ENCODE measurements around the gene SNTG2. TPM values are rescaled to one million over a fixed set of nuclear protein-coding genes. Genes with fewer than 3 reads are reported as not detected.

SNTG2 gene
- total and polyA plus RNA-seq, 4 donors = not detected

DNA sequence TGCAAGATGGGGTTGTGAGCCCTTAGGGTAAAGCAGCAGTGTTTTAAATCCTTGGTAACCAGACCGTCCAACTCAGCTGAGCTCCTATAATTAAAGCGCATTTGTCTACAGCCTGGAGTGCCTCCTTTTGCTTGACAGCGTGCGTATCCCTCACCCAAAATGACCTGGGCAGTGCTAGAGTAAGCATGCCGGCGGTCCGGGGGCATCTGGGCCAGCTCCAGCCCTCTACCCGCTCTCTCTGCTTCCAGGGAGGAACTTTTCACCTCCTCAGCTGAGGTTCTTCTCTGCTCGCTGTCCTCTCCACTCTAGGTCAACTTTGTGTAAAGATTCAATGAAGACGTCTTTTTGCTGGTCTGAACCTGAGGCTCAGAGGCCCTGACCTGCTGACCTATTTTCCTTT, 360.2 kb downstream of the SNTG2 start:
- no peak for DNase-seq (ENCODE audit: low spot score)
- no peaks in the 10 kb centered on the region for H3K4me1 ChIP-seq (ENCODE audit: control insufficient read depth in 4 of 4, insufficient read depth in 4 of 4, low read length in 3 of 4)
- peaks cover 0 to 7% (median 0%) of the 10 kb centered on the region in 4 donors for H3K27me3 ChIP-seq (ENCODE audit: control insufficient read depth in 4 of 4, insufficient read depth in 4 of 4, low read length in 3 of 4)
- 80% methylated on average over 10 of the region's 10 CpGs for WGBS
- TF ChIP-seq TAF1 (conservative IDR thresholded peaks at IDR 0.05) = no peak
- TF ChIP-seq SP1 (IDR thresholded peaks at IDR 0.05) = no peak
- TF ChIP-seq, protein P1, sequence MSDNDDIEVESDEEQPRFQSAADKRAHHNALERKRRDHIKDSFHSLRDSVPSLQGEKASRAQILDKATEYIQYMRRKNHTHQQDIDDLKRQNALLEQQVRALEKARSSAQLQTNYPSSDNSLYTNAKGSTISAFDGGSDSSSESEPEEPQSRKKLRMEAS (IDR thresholded peaks at IDR 0.05) = no peak
- TF ChIP-seq, protein P2, sequence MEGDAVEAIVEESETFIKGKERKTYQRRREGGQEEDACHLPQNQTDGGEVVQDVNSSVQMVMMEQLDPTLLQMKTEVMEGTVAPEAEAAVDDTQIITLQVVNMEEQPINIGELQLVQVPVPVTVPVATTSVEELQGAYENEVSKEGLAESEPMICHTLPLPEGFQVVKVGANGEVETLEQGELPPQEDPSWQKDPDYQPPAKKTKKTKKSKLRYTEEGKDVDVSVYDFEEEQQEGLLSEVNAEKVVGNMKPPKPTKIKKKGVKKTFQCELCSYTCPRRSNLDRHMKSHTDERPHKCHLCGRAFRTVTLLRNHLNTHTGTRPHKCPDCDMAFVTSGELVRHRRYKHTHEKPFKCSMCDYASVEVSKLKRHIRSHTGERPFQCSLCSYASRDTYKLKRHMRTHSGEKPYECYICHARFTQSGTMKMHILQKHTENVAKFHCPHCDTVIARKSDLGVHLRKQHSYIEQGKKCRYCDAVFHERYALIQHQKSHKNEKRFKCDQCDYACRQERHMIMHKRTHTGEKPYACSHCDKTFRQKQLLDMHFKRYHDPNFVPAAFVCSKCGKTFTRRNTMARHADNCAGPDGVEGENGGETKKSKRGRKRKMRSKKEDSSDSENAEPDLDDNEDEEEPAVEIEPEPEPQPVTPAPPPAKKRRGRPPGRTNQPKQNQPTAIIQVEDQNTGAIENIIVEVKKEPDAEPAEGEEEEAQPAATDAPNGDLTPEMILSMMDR (IDR thresholded peaks at IDR 0.05; ENCODE audit: low read depth, low read length, missing input control) = no peak
- TF ChIP-seq YY1 (IDR thresholded peaks at IDR 0.05) = no peak
- H3K9me3 ChIP-seq (ENCODE audit: control insufficient read depth in 4 of 4, low read length in 3 of 4) = no peaks in the 10 kb centered on the region
- H3K9ac ChIP-seq (ENCODE audit: low read depth in 1 of 2, low read length in 2 of 2) = no peak overlapping the region
- no peaks in the 10 kb centered on the region for H3K36me3 ChIP-seq (ENCODE audit: control insufficient read depth in 4 of 4, insufficient read depth in 3 of 4, low read depth in 1 of 4, low read length in 3 of 4)
- H3K4me3 ChIP-seq (ENCODE audit: low read depth in 1 of 3, low read length in 3 of 3) = no peak overlapping the region
- H3K27ac ChIP-seq (ENCODE audit: low read depth in 1 of 2, low read length in 2 of 2) = no peak overlapping the region

DNA sequence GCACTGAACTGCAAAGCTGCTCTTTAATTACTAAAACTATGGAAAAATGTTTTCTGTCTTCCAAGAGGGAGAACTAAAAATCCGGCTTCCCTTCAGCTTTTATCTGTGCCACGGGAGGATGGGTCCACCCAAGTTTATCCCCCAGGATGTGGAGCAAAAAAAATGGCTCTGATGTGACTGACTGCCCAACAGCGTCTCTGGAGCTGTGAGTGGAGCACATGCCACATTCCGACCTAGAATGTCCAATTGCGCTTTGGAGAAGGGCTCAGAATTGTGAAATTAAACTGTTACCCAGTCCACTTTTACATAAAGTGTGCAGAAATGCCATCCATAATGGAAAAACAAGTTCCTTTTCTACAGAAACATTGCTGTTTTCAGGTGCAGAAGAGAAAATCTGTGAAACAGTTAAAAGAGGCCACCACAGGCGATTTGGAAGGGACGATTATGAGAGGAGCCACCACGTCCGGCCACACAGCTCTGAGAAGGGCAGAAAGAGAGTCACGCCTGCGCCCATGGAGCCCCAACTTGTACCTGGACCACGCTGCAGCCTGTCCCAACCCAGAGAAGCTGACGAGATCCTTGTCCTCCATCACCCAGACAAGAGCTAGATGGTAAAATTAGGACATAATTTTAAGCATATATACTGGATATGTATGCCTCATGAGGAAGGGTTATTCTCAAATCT, 362.7 kb downstream of the SNTG2 start:
- H3K36me3 ChIP-seq (ENCODE audit: control insufficient read depth in 4 of 4, insufficient read depth in 3 of 4, low read depth in 1 of 4, low read length in 3 of 4) = no peaks in the 10 kb centered on the region
- TF ChIP-seq FOXA1 (IDR thresholded peaks at IDR 0.05) = no peak
- TF ChIP-seq RXRA (IDR thresholded peaks at IDR 0.05) = no peak
- TF ChIP-seq EGR1 (IDR thresholded peaks at IDR 0.05; ENCODE audit: low read depth in 2 of 2) = no peak
- no peak for TF ChIP-seq NR2F2 (IDR thresholded peaks at IDR 0.05)
- TF ChIP-seq, protein P3, sequence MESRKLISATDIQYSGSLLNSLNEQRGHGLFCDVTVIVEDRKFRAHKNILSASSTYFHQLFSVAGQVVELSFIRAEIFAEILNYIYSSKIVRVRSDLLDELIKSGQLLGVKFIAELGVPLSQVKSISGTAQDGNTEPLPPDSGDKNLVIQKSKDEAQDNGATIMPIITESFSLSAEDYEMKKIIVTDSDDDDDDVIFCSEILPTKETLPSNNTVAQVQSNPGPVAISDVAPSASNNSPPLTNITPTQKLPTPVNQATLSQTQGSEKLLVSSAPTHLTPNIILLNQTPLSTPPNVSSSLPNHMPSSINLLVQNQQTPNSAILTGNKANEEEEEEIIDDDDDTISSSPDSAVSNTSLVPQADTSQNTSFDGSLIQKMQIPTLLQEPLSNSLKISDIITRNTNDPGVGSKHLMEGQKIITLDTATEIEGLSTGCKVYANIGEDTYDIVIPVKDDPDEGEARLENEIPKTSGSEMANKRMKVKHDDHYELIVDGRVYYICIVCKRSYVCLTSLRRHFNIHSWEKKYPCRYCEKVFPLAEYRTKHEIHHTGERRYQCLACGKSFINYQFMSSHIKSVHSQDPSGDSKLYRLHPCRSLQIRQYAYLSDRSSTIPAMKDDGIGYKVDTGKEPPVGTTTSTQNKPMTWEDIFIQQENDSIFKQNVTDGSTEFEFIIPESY (IDR thresholded peaks at IDR 0.05) = no peak
- TF ChIP-seq HNF4G (IDR thresholded peaks at IDR 0.05) = no peak
- TF ChIP-seq, protein P4, sequence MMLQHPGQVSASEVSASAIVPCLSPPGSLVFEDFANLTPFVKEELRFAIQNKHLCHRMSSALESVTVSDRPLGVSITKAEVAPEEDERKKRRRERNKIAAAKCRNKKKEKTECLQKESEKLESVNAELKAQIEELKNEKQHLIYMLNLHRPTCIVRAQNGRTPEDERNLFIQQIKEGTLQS (IDR thresholded peaks at IDR 0.05) = no peak
- TF ChIP-seq JUND (IDR thresholded peaks at IDR 0.05) = no peak
- no peak for TF ChIP-seq RAD21 (IDR thresholded peaks at IDR 0.05)
- TF ChIP-seq, protein P2 (IDR thresholded peaks at IDR 0.05; ENCODE audit: low read depth, low read length, missing input control) = no peak
- TF ChIP-seq, protein P5, sequence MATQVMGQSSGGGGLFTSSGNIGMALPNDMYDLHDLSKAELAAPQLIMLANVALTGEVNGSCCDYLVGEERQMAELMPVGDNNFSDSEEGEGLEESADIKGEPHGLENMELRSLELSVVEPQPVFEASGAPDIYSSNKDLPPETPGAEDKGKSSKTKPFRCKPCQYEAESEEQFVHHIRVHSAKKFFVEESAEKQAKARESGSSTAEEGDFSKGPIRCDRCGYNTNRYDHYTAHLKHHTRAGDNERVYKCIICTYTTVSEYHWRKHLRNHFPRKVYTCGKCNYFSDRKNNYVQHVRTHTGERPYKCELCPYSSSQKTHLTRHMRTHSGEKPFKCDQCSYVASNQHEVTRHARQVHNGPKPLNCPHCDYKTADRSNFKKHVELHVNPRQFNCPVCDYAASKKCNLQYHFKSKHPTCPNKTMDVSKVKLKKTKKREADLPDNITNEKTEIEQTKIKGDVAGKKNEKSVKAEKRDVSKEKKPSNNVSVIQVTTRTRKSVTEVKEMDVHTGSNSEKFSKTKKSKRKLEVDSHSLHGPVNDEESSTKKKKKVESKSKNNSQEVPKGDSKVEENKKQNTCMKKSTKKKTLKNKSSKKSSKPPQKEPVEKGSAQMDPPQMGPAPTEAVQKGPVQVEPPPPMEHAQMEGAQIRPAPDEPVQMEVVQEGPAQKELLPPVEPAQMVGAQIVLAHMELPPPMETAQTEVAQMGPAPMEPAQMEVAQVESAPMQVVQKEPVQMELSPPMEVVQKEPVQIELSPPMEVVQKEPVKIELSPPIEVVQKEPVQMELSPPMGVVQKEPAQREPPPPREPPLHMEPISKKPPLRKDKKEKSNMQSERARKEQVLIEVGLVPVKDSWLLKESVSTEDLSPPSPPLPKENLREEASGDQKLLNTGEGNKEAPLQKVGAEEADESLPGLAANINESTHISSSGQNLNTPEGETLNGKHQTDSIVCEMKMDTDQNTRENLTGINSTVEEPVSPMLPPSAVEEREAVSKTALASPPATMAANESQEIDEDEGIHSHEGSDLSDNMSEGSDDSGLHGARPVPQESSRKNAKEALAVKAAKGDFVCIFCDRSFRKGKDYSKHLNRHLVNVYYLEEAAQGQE (IDR thresholded peaks at IDR 0.05) = no peak
- TF ChIP-seq HNF4A (conservative IDR thresholded peaks at IDR 0.05) = no peak
- TF ChIP-seq, protein P1 (IDR thresholded peaks at IDR 0.05) = no peak
- TF ChIP-seq YY1 (IDR thresholded peaks at IDR 0.05) = no peak
- no peak for TF ChIP-seq FOXA2 (IDR thresholded peaks at IDR 0.05)
- TF ChIP-seq TAF1 (conservative IDR thresholded peaks at IDR 0.05) = no peak
- no peak overlapping the region for H3K9ac ChIP-seq (ENCODE audit: low read depth in 1 of 2, low read length in 2 of 2)
- WGBS = 61% methylated on average over 13 of the region's 13 CpGs
- no peaks in the 10 kb centered on the region for H3K9me3 ChIP-seq (ENCODE audit: control insufficient read depth in 4 of 4, low read length in 3 of 4)
- peaks cover 0 to 4% (median 0%) of the 10 kb centered on the region in 4 donors for H3K27me3 ChIP-seq (ENCODE audit: control insufficient read depth in 4 of 4, insufficient read depth in 4 of 4, low read length in 3 of 4)
- no peak for DNase-seq (ENCODE audit: low spot score)
- H3K4me1 ChIP-seq (ENCODE audit: control insufficient read depth in 4 of 4, insufficient read depth in 4 of 4, low read length in 3 of 4) = no peaks in the 10 kb centered on the region
- no peak overlapping the region for H3K4me3 ChIP-seq (ENCODE audit: low read depth in 1 of 3, low read length in 3 of 3)
- H3K27ac ChIP-seq (ENCODE audit: low read depth in 1 of 2, low read length in 2 of 2) = no peak overlapping the region
